Measurements from ENCODE around the gene TNK2.

TNK2 gene

GRCh38 chr3:195853996-195854395, 54.4 kb downstream of the TNK2 start:
- Histone ChIP-seq H3K9me3 (ENCODE audit: insufficient read depth, low read length) (no peaks in the 10 kb centered on the region), H3K4me3 (ENCODE audit: insufficient read length, low read depth) (no peak overlapping the region), H3K27me3 (ENCODE audit: insufficient read depth, insufficient read length) (peaks cover 8% of the 10 kb centered on the region), H3K4me1 (ENCODE audit: insufficient read depth, insufficient read length) (peaks cover 11% of the 10 kb centered on the region), H3K36me3 (ENCODE audit: insufficient read depth, insufficient read length, low read length) (no peaks in the 10 kb centered on the region), H3K9ac (ENCODE audit: insufficient read length, low read depth) (no peak overlapping the region)
- TF ChIP-seq ZNF274 (IDR thresholded peaks at IDR 0.05; ENCODE audit: low read depth, low read length) (no peak), YY1 (IDR thresholded peaks at IDR 0.05; ENCODE audit: insufficient read depth, insufficient read length) (no peak), SUZ12 (IDR thresholded peaks at IDR 0.05; ENCODE audit: extremely low read depth, insufficient read depth, insufficient read length) (no peak)
- DNase-seq (ENCODE audit: low read depth, low spot score) = no peak

- H3K4me3 ChIP-seq (ENCODE audit: insufficient read length, low read depth) = no peak overlapping the region
- no peak for DNase-seq (ENCODE audit: low read depth, low spot score)
- TF ChIP-seq SUZ12 (IDR thresholded peaks at IDR 0.05; ENCODE audit: extremely low read depth, insufficient read depth, insufficient read length) (no peak), YY1 (IDR thresholded peaks at IDR 0.05; ENCODE audit: insufficient read depth, insufficient read length) (no peak), ZNF274 (IDR thresholded peaks at IDR 0.05; ENCODE audit: low read depth, low read length) (no peak)
- no peaks in the 10 kb centered on the region for H3K9me3 ChIP-seq (ENCODE audit: insufficient read depth, low read length)
- no peaks in the 10 kb centered on the region for H3K36me3 ChIP-seq (ENCODE audit: insufficient read depth, insufficient read length, low read length)
- H3K27me3 ChIP-seq (ENCODE audit: insufficient read depth, insufficient read length) = peaks cover 8% of the 10 kb centered on the region
- peaks cover 11% of the 10 kb centered on the region for H3K4me1 ChIP-seq (ENCODE audit: insufficient read depth, insufficient read length)
- no peak overlapping the region for H3K9ac ChIP-seq (ENCODE audit: insufficient read length, low read depth)
Observed at GRCh38 chr3:195853036-195853435, 55.3 kb downstream of the TNK2 start.

- Histone ChIP-seq H3K27me3 (ENCODE audit: insufficient read depth, insufficient read length) (peaks cover 8% of the 10 kb centered on the region), H3K4me1 (ENCODE audit: insufficient read depth, insufficient read length) (peaks cover 10% of the 10 kb centered on the region), H3K9me3 (ENCODE audit: insufficient read depth, low read length) (no peaks in the 10 kb centered on the region; the same call in 1 of the 2 replicates), H3K36me3 (ENCODE audit: insufficient read depth, insufficient read length, low read length) (no peaks in the 10 kb centered on the region), H3K4me3 (ENCODE audit: insufficient read length, low read depth) (no peak overlapping the region), H3K9ac (ENCODE audit: insufficient read length, low read depth) (no peak overlapping the region)
- no peak for TF ChIP-seq SUZ12 (IDR thresholded peaks at IDR 0.05; ENCODE audit: extremely low read depth, insufficient read depth, insufficient read length)
- TF ChIP-seq ZNF274 (IDR thresholded peaks at IDR 0.05; ENCODE audit: low read depth, low read length) = no peak
- TF ChIP-seq YY1 (IDR thresholded peaks at IDR 0.05; ENCODE audit: insufficient read depth, insufficient read length) = no peak
- DNase-seq (ENCODE audit: low read depth, low spot score) = peak; percentile 90
Observed at GRCh38 chr3:195850857-195851543, 57.4 kb downstream of the TNK2 start.

GRCh38 chr3:195849322-195850074, 58.9 kb downstream of the TNK2 start:
- Histone ChIP-seq H3K9ac (ENCODE audit: insufficient read length, low read depth) (no peak overlapping the region), H3K27me3 (ENCODE audit: insufficient read depth, insufficient read length) (peaks cover 8% of the 10 kb centered on the region), H3K9me3 (ENCODE audit: insufficient read depth, low read length) (no peaks in the 10 kb centered on the region; the same call in 1 of the 2 replicates), H3K36me3 (ENCODE audit: insufficient read depth, insufficient read length, low read length) (no peaks in the 10 kb centered on the region), H3K4me1 (ENCODE audit: insufficient read depth, insufficient read length) (peaks cover 10% of the 10 kb centered on the region), H3K4me3 (ENCODE audit: insufficient read length, low read depth) (no peak overlapping the region)
- TF ChIP-seq SUZ12 (IDR thresholded peaks at IDR 0.05; ENCODE audit: extremely low read depth, insufficient read depth, insufficient read length) = no peak
- no peak for TF ChIP-seq YY1 (IDR thresholded peaks at IDR 0.05; ENCODE audit: insufficient read depth, insufficient read length)
- TF ChIP-seq ZNF274 (IDR thresholded peaks at IDR 0.05; ENCODE audit: low read depth, low read length) = no peak
- no peak for DNase-seq (ENCODE audit: low read depth, low spot score)

- Histone ChIP-seq H3K4me3 (ENCODE audit: insufficient read length, low read depth) (no peak overlapping the region), H3K9ac (ENCODE audit: insufficient read length, low read depth) (no peak overlapping the region), H3K27me3 (ENCODE audit: insufficient read depth, insufficient read length) (peaks cover 8% of the 10 kb centered on the region), H3K9me3 (ENCODE audit: insufficient read depth, low read length) (no peaks in the 10 kb centered on the region; the same call in 1 of the 2 replicates), H3K36me3 (ENCODE audit: insufficient read depth, insufficient read length, low read length) (no peaks in the 10 kb centered on the region), H3K4me1 (ENCODE audit: insufficient read depth, insufficient read length) (peaks cover 6% of the 10 kb centered on the region)
- TF ChIP-seq YY1 (IDR thresholded peaks at IDR 0.05; ENCODE audit: insufficient read depth, insufficient read length) = no peak
- no peak for TF ChIP-seq ZNF274 (IDR thresholded peaks at IDR 0.05; ENCODE audit: low read depth, low read length)
- TF ChIP-seq SUZ12 (IDR thresholded peaks at IDR 0.05; ENCODE audit: extremely low read depth, insufficient read depth, insufficient read length) = no peak
- no peak for DNase-seq (ENCODE audit: low read depth, low spot score)
Observed at GRCh38 chr3:195847055-195847950, 61.0 kb downstream of the TNK2 start.

GRCh38 chr3:195845483-195845882, 62.9 kb downstream of the TNK2 start:
- Histone ChIP-seq H3K27me3 (ENCODE audit: insufficient read depth, insufficient read length) (no peaks in the 10 kb centered on the region), H3K9ac (ENCODE audit: insufficient read length, low read depth) (no peak overlapping the region), H3K36me3 (ENCODE audit: insufficient read depth, insufficient read length, low read length) (no peaks in the 10 kb centered on the region), H3K4me1 (ENCODE audit: insufficient read depth, insufficient read length) (peaks cover 3% of the 10 kb centered on the region), H3K4me3 (ENCODE audit: insufficient read length, low read depth) (no peak overlapping the region), H3K9me3 (ENCODE audit: insufficient read depth, low read length) (no peaks in the 10 kb centered on the region; the same call in 1 of the 2 replicates)
- DNase-seq (ENCODE audit: low read depth, low spot score) = no peak
- TF ChIP-seq SUZ12 (IDR thresholded peaks at IDR 0.05; ENCODE audit: extremely low read depth, insufficient read depth, insufficient read length) = no peak
- TF ChIP-seq YY1 (IDR thresholded peaks at IDR 0.05; ENCODE audit: insufficient read depth, insufficient read length) = no peak
- TF ChIP-seq ZNF274 (IDR thresholded peaks at IDR 0.05; ENCODE audit: low read depth, low read length) = no peak
